GM18526 (cell line): Measurements from ENCODE around the gene EPX.

ENCODE experiments used
- POLR2A ChIP-seq: IDR thresholded peaks from 3 replicates; pipeline ENCODE4 v1.6.1; 2011; ENCODE audit not compliant: insufficient read length; ENCODE audit errors: extremely low read depth

The EPX gene

DNA sequence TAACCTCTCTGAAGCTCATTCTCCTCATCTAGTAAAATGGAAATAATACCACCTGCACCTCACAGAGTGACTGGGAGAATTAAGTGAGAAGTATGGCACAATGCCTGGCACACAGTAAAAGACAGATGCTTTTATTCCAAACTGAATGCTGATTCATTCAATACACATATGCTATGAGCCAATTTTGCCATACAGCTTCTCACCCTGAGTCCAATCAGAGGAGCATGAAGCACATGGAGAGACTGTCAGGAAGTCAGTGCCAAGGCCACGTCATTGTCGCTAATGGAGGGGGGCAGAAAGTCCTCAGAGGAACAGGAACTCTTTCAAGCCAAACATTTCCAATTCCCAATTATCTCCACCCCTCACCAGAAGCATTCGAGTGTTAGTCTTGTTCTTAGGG lies 14.9 kb downstream of the EPX start:
- TF ChIP-seq POLR2A: no peak

DNA sequence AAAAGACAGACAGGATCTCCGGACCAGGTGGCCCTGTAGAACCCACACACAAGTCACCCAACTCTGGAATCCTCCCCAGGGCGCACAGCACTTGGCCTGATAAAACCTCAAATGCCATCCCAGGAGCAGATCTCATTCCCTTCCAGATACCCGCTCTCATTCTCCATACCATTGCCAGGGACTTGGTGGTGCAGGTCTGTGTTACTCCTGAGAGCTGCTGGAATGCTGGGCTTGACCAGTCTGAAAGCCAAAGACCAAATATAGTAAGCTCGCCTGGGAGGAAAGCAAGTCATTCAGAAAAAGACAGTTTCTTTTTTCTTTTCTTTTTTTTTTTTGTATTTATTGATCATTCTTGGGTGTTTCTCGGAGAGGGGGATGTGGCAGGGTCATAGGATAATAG lies 15.8 kb downstream of the EPX start:
- no peak for TF ChIP-seq POLR2A

DNA sequence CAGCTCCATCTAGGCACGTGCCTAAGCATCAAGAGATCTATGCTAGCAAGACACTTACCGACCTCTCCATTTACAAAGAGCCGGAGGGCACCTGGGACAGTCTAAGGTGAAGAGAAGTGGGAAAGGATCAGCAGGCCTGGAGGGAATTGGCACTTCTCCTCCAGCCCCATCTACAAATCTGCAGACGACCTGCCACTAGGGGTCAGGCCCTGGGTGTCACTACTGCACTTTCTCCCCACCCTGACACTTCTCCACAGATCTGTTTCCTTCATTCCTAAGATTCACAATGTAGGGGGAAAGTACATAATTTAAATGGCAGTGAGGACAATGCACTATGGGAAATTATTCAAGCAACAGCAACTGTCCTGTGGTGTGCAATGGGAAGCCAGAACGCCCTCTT lies 18.4 kb downstream of the EPX start:
- no peak for TF ChIP-seq POLR2A

DNA sequence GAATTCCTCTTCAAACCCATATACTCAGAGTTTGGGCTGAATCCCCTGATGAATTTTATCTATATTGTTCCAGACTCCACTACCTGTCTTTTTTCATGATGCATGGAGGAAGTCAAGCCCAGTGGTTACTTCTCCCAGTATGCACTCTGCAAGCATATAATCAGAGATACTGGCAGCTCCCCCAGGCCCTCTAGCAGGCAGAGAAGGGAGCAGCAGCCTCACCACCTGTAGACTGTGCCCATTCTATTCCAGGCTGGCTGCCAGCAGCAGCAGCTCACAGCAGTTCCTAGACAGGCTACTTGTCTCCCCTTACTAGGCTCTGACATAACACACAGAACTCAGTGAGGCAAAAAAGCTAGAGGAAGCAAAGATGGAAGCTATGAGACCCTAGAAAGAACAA lies 23.2 kb downstream of the EPX start:
- no peak for TF ChIP-seq POLR2A

DNA sequence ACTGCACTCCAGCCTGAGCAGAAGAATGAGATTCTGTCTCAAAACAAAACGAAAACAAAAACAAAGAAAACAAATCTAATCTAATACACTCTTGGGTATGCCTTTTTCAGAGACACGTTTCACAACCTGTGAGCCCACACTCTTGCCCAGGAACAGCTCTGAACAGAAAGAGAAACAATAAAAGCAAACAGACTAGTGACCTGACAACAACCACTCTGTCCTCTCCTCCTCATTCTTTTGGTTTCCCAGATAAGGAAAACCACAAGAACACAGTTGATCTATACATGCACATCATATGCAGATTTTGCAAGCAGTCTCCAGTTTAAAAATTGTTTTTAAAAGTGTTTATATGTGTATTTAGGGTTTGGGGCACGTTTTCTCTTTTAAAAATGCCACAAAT lies 25.2 kb downstream of the EPX start:
- no peak for TF ChIP-seq POLR2A

DNA sequence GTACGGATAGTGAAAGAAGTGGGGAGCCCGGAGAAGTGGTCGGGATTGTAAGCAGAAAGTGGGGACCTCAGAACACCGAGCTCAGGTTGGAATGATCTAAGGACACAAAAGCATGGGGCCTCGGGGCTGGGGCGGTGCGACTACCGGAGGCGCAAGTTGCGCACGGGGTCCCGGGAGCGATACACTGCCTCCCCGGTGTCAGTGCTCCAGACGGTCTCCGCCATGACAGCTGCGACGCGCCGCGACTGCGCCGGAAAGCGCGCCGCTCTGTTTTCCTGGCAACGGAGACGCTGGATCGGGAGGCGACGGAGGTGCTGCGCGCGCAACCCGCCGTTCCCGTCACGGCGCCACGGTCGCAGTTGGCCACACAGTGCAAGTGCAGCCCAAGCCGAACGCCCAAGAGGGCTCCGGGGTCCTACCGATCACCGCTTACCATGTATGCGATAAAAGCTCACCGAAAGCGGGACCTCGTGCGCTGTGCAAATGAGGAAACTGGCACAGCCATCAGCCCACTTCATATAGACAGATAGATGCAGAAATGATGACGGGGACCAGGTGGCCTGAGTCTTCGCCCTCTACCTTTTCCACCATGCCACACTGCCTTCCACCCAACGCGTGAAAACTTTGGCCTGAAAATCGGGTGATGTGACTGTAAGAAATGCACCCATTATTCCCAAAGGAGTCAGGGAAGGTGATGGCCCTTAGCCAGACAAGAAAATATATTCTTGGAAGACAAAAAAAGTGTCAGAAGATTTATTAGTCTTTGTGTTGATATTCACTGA lies 26.7 kb downstream of the EPX start, which contains the start of gene MKS1:
Gene MKS1, minus strand, starts transcription at position 249 of the 782 bp plus-strand sequence. Its CDS starts 25 bp downstream, at position 224.
- TF ChIP-seq POLR2A: peak; percentile 93

DNA sequence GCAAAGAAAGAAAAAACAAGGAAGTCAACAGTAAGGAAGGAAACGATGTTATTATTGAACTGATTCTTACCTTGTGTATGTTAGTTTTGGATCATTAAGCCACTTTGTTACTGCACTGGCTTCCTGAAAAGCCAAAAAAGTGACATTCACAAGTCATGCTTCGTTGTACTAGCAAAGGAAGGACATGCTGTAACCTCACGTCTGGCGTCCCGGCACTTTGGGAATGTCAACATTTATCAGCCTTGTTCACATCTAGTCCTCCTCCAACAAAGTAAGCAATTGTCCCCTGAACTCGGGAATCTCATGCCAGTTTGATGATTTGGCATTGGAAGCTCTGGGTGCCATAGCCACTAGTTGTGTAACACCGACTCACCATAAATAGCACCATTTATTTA lies 27.3 kb downstream of the EPX start:
- TF ChIP-seq POLR2A: no peak

DNA sequence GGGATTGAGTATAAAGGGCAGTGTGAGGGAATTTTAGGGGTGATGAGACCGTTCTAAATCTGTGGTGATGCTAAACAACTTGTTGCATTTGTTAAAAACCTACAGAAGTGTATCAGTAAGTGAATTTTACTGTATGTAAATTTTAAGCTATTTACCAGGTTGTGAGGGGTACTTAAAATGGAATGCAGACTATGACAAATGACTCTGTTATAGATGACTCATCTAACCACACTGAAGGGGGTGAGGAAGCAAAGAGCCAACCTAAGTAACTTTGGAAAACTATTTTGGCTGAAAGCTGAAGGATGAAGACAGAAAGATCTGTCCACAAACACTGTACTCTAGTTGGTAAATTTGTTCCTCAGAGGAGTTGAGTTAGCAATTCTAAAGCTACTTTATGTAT lies 31.8 kb downstream of the EPX start:
- TF ChIP-seq POLR2A: no peak

DNA sequence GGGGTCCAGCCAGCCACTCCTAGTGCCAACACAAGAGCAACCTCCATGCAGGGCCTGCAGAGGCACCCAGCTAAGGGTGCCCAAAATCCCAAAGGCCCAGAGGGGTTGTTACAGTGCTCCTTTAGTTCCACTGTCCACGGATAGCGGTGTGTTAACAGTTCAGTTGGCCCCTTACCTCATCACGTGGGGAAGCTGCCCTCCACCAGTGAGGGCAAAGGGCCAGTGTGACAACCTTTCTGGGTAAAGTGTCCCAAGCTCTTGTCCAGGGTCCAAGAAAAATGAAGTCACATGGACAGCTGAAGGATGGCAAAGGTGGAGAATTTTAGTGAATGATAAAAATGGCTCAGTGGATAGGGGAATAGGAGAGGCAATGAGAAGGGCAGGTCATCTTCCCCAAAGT lies 35.2 kb downstream of the EPX start:
- TF ChIP-seq POLR2A: no peak

DNA sequence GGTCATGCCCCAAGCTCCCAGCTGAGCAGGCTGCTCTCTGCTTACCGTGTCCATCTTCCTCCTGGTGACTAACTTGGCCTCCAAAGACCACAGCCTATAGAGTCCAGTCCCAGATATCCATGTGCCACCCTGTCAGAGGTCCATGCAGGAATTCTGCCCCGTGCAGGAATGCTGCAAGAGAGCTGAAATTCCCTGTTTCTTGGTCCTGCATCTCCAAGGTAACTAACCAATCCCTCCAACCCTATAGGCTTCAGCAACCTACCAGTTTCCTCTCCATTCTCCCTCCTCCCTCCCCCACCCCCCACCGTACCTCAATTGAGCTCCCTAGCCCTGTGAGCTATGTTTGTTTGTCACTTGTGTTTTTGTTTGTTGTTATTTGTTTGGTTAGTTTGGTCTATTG lies 36.2 kb downstream of the EPX start:
- no peak for TF ChIP-seq POLR2A

DNA sequence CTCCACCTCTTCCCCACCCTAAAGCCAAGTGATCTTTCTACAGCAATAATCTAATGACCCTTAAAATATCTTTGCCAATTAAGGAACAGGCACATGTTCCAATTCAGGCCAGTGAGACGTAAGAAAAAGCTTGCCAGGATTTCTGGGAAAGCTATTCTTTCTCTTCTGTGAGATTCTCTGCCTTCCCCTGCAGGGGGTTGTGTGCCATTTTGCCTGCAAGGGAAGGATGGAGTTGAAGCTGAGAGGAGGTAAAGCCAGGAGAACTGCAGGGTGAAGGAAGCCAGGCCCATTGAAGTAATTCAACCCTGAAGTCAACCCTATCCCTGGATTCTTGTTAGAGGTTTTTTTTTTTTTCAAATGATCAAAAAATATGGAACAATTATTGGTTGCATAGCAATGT lies 36.9 kb downstream of the EPX start:
- TF ChIP-seq POLR2A: no peak

DNA sequence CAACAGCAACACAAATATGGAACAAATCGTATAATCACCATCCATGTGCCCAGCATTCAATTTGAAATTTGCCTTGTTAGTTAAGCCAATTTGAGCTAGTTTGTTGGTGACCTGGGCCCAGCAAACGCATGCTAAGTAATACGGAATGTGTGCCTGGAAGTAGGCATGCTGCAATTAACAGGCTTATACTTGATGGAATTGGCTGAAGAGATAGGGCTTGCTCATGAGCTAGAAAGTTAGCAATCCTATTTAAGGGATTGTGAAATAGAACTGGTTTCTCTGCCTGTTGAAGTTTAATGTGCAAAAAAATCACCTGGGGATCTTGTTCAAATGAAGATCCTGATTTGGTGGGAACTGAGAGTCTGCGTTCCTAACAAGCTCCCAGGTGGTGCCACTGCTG lies 37.4 kb downstream of the EPX start:
- no peak for TF ChIP-seq POLR2A

DNA sequence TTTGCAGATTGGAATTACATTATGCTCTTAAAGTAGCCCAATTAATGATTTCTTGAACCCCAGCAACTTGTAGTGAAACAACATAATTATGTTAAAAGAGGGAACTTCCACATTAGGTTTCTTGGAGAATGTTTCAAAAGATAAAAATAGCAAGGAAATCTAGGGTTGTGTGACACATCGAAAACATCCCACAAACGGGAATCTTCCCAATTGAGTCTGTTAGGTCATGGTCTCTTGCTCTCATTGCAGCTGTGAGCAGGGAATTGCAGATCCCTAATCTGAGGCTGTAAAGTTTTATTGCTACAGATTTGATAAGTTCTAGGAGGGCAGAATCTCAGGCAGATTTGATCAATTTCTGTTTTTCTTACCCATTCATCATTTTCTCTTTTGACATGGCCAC lies 39.1 kb downstream of the EPX start:
- TF ChIP-seq POLR2A: no peak

DNA sequence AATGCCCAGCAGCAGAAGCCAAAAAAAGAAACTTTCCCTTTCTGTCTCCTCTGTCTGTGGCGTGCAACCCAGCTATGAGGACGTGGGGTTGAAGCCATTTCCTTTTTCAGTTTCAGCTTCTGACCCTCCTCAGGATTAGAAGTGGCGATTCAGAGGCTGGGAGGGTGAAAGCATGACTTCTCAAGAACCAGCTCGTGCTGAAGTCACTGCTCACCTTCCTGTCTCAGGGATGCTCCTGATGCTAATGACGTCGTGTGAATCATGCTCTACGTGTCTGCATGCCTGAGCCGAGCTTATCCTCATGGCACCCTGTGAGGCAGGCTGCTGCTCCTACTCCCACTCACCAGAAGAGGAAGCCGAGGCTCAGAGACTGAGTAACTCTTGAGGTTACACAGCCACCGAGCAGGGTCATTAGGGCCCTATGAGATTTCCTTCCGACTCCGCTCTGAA lies 40.2 kb downstream of the EPX start:
- no peak for TF ChIP-seq POLR2A

DNA sequence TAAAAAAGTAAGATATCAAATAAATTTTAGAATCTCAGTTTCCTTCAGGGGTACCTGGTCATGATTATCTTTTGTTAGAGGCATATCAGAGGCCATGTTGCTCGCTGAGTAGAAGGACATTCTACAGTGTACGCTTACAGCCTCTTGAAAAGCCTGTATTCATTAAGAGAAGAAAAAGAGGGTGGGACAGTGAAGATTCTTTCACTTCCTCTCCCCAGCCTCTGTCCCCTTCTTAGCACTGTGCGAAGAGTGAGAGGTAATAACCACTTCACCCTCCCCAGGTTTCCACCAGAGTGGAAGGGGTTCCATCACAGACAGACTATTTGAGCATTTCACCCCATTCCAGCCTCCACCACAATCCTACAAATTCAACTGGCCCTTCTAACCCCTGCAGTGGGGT lies 41.0 kb downstream of the EPX start:
- TF ChIP-seq POLR2A: no peak

DNA sequence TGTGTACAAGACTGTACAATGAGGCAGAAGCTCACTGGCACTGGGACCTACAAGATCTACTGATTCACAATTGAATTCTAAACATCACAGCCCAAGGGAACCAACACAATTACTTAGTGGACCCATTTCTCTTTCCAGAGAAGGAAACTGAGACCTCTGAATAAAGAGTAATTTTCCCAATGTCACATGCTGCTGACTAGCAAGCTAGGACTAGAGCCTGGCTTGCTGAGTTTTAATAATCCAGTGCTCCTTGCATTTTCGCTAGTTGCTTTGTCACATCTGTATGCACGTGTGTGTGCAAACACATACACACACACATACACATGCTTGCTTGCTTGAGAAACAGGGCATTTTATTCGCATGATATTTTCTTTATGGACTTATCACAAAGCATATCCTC lies 42.0 kb downstream of the EPX start:
- TF ChIP-seq POLR2A: no peak

DNA sequence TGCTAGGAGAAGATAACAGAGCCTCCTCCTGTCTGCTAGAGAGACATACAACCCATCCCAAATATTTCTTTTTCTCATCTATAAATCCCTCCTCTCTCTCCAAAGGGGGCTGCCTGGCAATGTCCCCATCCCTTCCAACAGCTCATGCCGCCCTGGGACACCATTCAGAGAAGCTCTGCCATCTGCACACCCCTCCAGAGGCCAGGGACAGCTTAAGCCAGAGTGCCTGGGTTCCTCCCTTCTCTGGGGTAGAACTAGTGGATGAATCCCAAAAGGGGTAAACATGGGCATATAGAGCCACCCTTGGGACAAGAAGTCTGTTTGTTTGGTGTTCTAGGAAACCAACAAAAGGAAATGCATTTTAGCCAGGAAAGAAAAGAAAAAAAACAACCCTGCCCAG lies 43.3 kb downstream of the EPX start:
- TF ChIP-seq POLR2A: no peak

DNA sequence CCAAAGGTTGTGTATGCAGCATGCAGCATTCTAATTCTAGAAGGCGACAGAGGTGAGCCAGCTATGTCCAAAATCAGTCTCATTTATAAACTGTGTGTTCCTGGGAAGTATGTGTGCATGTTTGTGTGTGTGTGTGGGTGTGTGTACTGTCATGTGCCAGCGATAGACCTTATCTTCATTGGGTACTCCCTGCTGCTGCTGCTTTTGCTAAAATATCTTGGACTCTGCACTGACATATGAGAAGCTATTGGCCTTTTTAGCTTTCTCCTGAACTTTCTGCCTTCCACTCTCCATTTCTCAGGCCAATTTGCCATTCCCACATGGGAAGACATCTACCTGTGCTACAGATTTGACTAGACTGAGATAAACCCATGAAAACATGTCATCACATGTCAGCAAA lies 43.9 kb downstream of the EPX start:
- no peak for TF ChIP-seq POLR2A

DNA sequence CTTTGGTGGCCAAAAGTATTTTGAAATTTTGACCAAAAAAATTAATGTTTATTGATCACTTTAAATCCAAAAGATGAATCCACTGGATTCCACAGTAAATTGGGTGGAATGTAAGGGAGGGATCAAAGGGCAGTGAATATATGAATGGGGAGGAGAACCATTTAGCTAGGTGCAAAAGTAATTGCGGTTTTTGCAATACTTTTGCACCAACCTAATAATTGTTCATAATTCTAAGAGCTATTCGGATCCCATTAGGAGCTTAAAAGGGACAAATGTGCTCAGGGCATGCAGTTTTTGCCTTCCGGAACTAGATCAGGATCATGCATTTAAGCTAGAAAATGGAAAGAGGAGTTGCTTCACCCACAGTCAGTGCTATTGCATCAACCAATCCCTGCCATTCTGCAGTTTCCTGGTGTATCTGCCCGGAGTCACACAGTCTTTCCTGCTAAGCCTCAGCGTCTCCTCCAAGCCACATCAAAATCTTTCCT lies 45.7 kb downstream of the EPX start, which contains the start of gene LPO:
Gene LPO, plus strand, starts transcription at position 438 of the 488 bp plus-strand sequence. CDS start 4,396 bp downstream, outside the sequence.
- no peak for TF ChIP-seq POLR2A
